ENCODE measurements around the gene PBRM1.

The PBRM1 gene

DNA sequence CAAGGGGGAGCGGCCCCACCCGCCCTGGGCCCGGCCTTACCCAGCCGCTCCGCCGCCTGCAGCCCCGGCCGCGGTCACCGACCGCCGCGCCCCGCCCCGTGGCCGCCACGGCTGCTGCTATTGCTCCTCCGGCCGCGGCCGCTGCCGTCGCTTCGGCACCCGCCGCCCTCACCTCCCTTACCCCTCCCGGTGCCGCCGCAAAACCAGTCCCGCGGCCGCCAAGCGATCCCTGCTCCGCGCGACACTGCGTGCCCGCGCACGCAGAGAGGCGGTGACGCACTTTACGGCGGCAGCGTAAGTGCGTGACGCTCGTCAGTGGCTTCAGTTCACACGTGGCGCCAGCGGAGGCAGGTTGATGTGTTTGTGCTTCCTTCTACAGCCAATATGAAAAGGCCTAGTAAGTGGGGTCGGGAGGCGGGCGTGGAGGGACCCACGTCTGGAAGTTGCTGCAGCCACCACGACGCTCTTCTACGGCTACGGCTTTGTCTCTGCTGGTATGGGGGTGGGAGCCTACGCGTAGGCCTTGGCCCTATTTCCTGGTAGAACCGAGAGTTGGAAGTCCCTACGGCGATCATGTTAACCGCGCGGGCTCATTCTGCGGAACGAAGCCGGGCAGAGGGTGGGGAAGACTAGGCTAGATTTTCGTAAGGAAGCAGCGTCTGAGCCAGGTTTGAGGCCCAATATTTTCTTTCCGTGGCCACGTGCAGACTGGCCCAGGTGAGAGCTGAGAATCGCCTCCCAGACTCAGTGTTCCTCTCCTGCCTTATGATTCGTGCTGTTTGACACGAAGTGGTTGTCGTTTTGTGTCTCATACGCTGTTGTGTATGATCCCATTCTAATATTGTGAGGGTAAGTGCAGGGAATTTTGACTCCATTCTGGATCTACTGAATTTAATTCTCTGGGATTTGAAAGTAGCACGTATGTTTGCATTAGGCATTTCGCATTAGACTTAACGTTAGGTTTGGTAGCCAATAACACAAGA is at the start of gene PBRM1, which contains the start of gene GNL3:
TSS of gene PBRM1 (minus strand) at position 205 of the 983 bp plus-strand sequence.
TSS of gene GNL3 (plus strand) at position 324 of the 983 bp plus-strand sequence. CDS start at position 385, 61 bp downstream.
- DNase-seq, result peak; percentile 98

DNA sequence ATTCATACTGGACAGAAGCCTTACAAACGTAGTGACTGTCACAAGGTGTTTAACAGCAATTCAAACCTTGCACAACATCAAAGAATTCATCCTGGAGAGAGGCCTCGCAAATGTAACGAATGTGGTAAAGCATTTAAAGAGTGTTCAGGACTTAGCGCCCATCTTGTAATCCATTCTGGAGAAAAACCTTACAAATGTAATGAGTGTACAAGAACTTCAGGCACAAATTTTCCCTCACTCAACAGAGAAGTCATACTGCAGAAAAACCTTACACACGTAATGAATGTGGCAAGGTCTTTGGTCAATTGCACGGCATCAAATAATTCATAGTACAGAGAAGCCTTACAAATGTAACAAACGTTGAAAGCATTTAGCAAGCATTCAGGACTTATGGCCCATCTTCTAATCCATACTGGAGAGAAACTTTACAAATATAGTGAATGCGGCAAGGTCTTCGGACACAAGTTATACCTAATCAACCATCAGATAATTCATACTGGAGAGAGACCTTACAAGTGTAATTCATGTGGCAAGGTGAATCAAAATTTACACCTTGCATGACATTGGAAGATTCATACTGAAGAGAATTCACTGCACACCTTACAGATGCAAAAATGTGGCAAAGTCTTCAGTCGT is 47.7 kb upstream of the PBRM1 start:
- no peak for DNase-seq

DNA sequence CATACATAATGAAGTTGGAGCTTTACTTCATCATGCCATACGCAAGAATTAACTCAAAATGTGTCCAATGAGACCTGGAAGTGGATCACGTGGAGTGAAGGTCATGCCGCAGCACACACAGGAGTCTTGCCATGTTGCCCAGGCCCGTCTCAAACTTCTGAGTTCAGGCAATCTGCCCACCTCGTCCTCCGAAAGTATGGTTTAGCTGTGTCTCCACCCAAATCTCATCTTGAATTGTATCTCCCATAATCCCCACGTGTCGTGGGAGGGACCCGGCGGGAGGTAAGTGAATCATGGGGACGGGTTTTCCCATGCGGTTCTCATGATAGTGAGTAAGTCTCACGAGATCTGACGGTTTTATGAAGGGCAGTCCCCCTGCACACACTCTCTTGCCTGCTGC is 45.9 kb upstream of the PBRM1 start:
- DNase-seq, result no peak

DNA sequence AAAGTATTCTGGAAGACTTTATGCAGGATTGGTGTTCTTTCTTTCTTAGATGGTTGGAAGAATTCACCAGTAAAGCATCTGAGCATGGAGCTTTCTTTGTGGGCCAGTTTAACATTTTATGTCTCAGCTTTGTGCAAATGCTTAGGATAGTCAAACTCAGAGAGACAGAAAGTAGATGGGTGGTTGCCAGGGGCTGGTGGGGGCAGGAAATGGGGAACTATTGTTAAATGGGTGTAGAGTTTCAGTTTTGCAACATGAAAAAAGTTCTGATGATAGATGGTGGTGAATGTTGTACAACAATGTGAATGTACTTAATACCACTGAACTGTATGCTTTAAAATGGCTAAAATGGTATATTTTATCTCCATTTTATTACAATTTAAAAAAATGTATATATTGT is 45.0 kb upstream of the PBRM1 start:
- DNase-seq, result no peak

DNA sequence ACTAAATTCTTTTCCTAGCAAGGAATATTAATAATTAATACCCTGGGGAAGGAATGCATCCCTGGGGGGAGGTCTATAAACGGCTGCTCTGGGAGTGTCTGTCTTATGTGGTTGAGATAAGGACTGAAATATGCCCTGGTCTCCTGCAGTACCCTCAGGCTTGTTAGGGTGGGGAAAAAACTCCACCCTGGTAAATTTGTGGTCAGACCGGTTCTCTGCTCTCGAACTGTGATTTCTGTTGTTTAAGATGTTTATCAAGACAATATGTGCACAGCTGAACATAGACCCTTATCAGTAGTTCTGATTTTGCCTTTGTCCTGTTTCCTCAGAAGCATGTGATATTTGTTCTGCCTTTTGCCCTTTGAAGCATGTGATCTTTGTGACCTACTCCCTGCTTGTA is 43.0 kb upstream of the PBRM1 start:
- peak; percentile 18 for DNase-seq

DNA sequence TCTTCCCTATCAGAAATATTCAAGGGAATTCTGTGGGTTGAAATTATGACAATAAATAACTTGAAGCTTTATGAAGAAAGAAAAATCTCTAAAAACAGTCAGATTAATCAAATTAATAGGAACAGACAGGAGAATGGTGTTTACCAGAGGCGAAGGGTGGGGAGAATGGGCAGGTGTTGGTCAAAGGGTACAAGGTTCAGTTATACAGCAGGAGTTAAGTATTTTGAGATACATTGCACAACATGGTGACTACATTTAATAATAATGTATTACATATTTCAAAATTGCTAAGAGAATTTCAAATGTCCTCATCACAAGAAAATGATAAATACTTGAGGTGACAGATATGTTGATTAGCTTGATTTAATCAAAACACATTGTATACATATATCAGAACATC is 38.8 kb upstream of the PBRM1 start:
- no peak for DNase-seq

DNA sequence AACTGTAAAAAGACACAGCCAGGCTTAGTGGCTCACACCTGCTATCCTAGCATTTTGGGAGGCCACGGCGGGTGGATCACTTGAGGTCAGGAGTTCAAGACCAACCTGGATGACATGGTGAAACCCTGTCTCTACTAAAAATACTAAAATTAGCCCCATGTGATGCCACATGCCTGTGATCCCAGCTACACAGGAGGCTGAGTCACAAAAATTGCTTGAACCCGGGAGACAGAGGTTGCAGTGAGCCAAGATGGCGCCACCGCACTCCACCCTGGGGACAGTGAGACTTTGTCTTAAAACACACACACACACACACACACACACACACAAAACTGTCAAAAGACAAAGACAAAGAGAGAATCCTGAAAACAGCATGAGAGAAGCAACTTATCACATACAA is 38.2 kb upstream of the PBRM1 start:
- DNase-seq, result no peak

DNA sequence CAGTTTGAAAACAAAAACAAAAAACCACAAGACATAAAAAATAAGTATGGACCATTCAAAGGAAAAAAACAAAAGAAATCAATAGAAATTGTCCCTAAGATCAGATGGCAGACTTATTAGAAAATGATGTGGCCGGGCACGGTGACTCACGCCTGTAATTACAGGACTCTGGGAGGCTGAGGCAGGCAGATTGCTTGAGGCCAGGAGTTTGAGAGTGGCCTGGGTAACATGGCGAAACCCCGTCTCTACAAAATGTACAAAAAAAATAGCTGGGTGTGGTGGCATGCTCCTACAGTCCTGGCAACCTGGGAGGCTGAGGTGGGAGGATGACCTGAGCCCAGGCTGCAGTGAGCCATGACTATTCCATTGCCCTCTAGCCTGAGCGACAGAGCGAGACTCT is 36.8 kb upstream of the PBRM1 start:
- no peak for DNase-seq

DNA sequence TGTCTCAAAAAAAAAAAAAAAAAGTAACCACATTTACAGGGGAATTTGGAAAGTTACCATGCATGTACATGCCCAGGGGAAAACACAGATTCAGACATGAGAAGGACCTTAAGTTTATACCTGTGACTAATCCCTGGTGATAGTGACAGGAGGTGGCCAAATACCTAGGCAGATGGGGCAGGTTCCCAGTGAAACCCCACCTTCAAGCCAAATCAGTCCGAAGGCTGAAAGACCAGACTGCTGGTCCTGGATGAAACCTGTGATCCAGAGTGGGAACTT is 36.0 kb upstream of the PBRM1 start:
- DNase-seq, result no peak

DNA sequence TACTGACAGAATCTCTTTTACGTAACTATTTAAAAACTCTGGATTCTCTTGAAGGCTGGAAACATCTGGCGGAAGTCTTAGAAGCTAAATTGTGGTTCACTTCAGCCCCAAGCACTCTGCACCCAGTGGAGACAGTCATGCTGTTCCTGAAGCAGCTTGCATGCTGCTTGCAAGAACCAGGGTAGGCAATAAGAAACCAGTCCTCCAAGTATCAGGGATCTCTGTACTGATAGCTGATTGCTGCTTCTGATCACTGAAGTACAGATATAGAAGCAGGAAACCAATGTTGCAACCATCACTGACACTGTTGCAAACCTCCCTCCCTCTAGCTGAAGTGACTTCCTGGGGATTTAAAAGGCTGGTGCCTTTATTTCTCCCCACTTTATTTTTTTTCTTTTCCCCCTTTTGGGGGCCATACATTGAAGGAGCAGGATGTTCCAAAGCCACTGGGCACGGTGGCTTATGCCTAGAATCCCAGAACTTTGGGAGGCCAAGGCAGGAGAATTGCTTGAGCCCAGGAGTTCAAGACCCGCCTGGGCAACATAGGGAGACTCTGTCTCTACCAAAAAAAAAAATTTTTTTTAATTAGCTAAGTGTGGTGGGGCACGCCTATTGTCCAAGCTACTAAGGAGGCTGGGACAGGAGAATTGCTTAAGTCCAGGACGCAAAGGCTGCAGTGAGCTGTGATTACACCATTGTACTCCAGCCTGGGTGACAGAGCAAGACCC is 35.5 kb upstream of the PBRM1 start:
- DNase-seq, result peak; percentile 86

DNA sequence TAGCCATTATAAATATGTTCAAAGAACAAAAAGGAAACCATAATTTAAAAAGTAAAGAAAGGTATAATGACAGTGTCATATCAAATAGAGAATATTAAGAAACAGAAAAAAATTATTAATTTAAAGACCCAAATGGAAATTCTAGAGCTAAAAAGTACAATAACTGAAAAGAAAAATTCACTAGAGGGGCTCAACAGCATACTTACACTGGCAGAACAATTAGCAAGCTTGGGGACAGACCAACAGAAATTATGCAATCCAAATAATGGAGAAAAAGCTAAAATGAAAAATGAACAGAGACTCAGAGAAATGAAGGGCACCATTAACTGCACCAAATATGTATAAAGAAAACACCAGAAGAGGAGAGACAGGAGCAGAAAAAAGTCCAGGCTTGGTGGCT is 33.9 kb upstream of the PBRM1 start:
- DNase-seq, result no peak

DNA sequence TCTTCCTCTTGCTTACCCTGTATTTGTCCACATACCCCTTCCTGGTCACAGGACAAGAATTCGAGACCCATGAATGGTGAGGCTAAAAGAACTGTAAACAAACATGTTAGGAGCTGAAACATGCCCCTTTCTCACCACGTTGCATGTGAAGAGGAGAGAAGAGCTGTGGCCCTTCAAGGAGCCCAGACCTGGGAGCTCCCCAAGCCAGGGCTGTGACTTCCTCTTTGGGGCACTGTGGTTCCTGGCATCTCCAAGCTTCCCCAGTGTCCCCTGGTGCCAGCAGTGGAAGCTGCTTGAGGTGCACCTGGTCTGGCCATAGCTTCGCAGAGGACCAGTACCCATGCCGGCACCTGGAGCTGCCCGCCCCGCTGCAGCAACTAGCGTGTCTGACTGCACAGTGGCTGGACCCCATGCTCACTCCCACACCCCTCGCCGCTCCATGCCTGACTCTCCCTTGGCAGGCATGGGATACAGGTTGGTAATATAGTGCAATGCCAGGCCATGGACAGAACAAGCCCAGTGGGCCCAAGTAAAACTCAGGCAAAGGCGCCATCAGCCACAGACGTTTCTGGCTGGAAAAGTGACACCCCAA is 30.1 kb upstream of the PBRM1 start:
- DNase-seq, result peak; percentile 37

DNA sequence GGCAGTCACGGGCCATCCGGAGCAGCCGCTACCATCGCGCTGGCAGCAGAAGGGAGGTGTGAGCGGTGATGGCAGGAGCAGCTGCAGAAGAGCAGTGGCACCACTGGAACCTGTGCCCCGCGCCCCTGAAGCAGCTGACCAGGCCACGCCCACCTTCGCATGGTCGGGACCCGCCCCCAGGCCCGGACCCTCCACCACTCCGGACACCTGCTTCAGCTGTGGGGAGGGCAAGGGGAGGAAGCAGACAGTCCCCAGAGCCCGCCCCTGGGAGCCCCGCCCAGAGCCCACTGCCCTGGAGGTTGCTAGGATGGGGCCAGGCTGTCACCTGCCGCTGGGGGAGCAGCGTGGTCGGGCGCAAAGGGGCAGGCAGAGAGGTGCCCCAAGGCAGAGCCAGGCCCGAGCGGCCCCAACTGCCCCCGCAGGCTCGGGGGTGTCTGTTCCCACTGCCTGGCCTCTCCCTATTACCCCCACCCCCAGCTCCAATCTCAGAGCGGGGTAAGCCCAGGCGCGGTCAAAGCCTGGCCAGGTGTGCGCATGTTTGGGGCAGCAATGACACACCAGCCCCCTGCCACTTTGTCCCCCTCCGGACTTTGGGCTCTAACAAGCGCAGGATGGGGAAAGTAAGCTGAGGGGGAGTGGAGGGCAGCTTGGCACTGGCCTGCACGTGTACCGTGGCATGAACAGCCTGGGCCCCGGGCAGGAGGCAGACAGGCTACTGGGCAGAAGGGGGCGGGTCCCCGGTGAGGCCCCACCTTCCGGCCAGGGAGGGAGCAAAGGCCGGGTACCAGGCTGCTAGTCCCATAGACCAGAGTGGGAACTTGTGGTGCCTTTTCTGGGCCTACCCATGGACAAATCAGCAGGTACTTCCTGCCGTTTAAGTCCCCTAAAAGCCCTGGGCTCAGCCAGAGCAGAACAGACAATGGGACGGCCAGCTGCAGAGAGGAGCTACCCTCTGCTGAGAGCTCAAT is 28.9 kb upstream of the PBRM1 start:
- DNase-seq, result no peak

DNA sequence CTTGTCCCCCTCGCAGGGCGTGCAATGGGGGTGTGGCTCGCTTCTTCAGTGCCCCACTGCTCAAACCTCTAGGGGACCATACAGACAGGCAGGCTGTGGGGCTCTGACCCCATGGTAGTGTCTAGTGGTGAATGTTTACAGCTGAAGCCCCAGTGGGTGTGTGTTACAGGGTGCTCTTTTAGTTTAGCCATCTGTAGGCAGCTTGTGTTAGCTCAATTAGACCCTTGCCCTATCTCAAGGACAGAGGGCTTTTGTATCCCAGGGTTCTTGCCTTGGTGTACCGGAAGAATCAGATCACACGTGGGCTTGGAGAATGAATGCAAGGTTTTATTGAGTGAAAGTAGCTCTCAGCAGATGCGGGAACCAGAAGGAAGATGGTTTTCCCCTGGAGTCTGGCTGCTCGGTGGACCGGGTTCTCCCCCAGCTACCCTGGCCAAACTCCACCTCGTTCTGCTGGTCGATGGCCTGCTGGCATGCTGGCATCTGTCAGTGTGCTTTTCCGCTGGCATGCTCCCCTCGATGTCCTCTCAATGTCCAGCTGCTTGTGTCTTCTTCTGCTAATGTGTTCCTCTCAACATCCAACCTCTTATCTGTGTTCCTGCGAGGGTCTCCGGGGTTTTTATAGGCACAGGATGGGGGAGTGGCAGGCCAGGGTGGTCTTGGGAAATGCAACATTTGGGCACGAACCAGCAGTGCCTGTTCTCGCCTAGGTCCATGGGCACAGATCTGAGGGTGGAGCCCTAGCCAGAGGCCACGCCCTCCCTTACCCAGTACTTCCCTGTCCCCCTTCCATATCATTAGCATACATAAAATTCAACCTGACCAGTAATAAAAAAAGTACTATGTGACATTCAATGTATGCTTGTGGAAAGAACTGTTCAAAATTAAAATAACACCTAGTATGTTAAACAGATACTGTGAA is 26.8 kb upstream of the PBRM1 start:
- DNase-seq, result no peak

DNA sequence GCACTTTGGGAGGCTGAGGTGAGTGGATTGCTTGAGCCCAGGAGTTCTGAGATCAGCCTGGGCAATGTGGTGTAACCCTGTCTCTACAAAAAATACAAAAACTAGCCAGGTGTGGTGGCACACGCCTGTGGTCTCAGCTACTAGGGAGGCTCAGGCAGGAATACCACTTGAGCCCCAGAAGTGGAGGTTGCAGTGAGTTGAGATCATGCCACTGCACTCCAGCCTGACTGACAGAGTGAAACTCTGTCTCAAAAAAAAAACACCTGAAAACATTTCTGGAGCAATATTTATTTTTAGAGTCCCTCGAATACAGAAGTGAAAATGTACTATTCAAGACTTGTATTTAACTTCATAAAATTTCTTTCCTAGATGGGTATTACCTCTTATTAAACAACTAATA is 24.8 kb upstream of the PBRM1 start:
- DNase-seq, result no peak

DNA sequence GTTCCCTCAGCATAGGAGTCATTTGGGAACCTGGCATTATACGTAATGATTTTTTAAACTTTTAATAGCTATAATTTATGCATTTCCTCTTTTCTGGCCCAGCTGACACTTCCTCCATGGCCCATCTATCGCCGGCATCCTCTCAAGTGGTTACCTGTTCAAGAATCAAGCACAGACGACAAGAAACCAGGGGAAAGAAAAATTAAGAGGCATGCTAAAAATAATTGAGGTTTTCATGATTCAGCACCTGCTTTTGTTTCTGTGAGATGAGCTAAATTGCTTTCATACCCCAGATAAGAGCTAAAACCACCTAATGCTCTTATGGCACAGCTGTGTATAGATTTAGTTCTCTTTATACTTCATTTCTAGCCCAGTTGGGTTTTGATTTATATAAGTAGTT is 21.9 kb upstream of the PBRM1 start:
- peak; percentile 41 for DNase-seq

DNA sequence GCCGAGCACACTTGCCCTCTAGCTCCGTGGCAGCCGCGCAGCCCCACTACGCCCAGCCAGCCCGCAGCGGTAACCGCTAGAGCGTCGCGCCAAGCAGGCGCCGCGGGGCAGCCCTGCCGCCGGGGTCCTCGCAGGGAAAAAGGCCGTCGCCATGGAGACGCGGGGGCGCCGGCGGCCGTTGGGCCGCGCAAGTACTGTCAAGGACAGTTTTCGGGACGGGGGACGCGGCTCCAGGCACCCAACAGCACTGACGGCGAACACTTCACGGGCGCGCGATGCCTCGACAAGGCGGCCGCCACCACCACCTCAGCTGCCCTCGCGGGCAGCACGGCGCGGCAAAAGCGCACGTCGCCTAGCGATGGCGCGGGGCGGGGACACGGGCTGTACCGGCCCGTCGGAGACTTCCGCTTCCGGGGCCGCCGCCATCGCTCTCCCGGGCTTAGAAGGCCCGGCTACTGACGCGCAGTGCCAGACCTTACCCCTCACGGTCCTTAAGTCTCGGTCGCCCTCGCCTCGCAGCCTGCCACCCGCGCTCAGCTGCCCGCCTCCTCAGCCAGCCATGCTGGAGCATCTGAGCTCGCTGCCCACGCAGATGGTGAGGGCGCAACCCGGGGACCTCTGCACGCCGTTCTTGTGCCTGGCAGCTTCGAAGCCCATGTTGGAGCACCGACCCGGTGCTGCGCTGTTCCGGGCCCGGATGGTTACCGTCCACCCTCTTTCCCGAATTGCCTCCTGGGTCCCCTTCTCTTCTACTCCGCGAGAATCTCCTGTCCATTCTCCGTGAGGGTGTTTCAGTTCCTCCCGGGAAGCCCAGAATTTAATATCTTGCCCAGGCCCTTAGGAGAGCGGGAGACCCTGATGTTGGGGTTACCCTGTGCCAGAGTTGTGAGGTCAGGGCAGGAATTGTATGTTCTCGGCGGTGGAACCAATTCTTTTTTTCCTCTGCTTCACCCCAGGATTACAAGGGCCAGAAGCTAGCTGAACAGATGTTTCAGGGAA is 20.3 kb upstream of the PBRM1 start, which contains the start of the genes GLT8D1 and SPCS1:
TSS of gene GLT8D1 (minus strand) at position 104 of the 999 bp plus-strand sequence. CDS start 5,331 bp downstream, outside the sequence.
TSS of gene SPCS1 (plus strand) at position 419 of the 999 bp plus-strand sequence. CDS start at position 560, 141 bp downstream.
- DNase-seq, result peak; percentile 96

DNA sequence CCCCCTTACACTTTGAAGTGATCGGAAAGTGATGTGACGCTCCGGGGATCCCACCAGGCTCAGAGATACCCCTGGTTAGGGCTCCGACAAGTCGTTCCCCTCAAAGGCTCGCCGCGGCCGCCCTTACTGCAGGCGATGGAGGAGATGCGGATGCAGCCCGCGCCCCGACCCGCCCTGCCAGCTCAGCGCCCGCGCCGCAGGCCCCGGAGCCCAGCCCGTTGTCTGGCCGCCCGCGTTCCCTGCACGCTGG is 19.6 kb upstream of the PBRM1 start:
- DNase-seq, result no peak

DNA sequence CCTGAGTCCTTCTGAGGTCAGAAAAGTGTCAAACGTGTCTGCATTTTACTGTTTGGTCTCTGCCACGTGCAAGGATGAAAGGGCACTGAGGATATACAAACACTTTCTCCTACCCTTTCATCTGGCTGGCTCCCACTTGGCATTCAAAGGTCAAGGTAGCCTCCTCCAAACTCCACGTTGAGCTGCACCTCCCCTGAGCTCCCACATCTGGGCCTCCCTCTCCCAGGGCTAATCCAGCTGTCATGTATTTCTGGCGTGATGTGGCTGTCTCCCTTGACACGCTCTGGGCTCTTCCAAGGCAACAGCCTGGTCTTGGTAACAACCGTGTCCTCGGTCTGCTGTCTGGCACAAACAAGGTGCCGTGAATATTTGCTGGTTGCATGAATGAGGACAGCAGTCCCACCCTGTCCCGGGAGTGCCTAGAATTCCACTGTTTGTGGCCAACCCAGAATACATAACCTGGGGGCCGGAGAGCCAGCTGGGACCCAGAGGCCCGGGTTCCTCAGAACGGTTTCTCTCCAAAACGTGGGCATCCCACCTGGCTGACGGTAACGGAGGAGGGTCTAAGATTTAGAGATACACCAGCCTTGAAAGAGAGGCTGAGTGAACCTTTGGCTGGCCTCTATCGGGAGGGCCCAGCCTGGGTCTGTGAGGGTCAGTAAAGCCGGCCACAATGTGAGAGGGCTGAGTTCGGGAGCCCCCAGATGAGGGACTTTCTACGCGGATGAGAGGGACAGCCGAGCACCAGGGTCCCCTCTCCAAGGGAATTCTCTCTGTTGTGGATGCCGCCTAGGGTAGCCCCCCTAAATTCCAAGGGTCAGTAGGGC is 19.1 kb upstream of the PBRM1 start:
- DNase-seq, result peak; percentile 44

Data from hematopoietic multipotent progenitor cell treated with erythropoietin and hydrocortisone succinate and interleukin-3 and kit ligand, for 4 days (in vitro differentiated cells).